8988T (cell line): Measurements from ENCODE around the gene SRGAP1.
"Not testable (repeated sequence)": the region's sequence is repeated elsewhere in the genome, so short reads cannot be mapped to it uniquely, and the experiment has no call there.

Experiments
- DNase-seq: peaks from one replicate; pipeline ENCODE4 v3.0.0; 2011

The SRGAP1 gene

DNA sequence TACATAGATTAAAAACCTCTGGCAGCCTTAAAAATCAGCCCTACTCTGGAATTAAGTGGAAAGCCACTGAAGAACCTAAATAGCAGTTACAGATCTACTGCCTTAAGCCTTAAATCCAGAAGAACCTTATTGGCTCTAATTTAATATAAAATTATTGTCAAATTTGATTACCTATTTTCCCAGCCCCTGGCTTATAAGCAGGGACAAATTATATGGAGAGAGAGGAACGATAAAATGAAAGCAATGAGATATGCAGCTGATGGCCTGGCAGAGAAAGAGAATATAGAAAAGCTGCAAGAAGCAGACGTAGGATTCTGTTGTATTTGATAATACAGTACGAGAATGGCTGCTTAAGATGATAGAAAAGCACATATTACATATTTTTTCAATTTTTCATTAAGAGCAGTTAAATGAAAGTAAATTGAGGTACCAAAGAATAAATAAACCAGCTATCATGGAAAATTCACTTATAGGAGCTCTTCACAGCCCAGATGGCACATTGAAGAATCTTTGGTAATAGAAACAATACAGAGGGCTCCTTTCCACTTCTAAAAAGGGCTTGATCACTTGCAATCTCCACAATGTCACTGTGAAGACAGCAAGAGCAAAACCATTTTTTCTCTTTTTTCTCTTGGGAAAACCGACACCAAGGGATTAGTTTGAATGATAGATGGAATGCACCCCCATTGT is 248.2 kb downstream of the SRGAP1 start:
- DNase-seq = no peak

DNA sequence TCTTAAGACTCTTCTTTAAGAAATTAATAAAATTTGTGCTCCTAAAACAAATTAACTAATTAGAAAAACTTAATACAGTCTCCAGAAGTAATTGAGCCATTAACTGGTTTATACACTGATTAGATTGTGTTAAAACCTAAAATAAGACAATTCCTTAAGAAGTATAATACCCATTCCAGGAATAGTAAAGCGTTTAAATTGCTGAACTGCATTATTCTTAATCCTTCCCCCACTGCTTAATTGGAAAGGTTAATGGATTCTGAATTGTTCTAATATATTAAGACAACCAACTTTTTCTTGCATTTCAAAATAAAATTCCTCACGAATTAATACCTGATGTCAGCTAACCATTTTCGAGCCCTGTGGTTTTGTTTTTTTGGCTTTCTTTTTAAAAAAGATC is 249.2 kb downstream of the SRGAP1 start:
- DNase-seq = no peak

DNA sequence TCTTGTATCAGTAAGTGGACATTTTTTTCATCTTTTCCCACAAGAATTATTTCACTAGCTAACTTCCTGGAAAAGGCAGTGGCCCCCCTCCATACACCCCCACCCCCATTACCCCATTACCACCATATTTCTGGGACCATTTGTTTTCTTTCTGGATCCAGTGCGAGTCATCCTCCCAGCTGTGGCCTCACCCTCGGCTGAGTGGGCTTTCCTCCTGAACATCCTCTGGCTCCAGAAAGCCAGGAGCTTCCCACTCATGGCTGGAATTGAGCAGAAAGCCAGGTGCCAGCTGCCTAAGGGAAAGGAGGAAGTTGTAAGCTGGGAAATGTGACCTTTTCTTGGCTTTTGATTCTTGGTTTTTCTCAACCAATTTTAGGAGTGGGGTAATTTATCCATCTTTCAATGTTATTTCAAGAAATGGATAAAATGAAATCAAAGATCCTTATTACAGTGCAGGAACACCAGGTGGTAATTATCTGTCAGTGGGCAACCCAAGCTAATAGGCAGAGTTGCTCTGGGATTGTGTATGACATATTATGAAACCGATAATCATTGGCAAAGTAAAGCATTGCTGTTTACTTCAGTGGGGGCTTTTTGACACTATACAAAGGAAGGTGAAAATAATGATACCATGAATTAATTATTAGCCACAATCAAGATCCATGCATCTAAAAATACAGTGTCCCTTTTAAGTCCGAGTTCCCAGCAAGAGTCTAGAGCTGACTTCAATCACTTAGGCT is 253.0 kb downstream of the SRGAP1 start:
- no peak for DNase-seq

DNA sequence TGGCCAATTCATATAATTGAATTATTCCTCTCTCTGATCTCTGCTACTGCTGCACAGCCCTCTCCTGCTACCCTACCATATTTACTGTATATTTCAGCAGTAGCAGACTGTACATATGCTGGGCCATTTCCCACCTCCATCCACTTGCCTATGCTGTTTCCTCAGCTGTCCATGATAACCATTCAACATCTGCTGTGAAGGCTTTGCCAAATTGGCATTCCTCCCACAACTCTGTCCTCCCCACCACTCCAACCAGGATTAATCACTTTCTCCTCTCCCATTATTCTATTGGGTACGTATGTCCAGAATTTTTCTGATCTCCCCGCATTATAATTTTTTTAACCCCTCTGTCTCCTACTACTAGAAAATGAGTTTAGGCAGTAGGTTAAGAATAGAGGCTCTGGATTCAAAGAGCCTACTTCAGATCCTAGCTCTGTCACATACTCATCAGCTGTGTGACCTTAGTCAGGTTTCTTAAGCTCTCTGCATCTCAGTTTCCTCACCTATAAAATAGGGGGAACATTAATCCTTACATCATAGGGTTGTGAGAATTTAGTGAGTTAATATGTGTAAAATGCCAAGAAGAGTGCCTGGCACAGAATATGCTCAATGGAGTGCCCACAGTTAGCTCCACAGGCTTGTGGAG is 254.3 kb downstream of the SRGAP1 start:
- no peak for DNase-seq

DNA sequence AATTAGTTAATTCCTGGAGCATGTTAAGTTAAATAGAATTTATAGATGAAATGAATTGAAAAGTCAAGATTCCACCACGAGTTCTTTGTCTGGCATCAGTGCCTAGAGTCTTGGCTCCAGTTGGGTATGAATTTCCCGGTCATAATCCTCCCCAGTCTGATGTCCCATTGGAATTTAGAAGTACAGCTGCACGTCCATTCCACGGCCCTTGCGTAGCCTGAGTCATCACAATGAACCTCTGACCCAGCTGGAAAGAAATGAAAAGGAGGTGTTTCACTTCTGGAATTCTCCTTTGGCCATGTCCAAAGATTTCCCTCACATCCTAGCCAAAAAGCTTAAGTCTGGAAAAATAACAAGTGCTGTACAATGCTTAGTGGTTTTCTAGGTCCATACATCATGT is 254.9 kb downstream of the SRGAP1 start:
- no peak for DNase-seq

DNA sequence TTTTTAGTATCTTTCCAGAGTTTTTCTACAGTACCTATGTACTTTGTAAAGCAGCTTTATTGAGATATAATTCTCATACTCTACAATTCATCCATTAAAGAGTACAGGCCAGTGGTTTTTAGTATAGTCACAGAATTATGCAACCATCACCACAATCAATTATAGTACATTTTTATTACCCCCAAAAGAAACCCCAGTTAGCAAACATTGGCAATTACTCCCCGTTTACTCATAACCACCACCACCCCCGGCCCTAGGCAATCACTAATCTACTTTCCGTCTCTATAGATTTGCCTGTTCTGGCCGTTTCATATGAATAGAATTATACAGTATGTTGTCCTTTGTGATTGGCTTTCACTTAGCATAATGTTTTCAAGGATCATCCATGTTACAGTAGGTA is 257.8 kb downstream of the SRGAP1 start:
- no peak for DNase-seq

DNA sequence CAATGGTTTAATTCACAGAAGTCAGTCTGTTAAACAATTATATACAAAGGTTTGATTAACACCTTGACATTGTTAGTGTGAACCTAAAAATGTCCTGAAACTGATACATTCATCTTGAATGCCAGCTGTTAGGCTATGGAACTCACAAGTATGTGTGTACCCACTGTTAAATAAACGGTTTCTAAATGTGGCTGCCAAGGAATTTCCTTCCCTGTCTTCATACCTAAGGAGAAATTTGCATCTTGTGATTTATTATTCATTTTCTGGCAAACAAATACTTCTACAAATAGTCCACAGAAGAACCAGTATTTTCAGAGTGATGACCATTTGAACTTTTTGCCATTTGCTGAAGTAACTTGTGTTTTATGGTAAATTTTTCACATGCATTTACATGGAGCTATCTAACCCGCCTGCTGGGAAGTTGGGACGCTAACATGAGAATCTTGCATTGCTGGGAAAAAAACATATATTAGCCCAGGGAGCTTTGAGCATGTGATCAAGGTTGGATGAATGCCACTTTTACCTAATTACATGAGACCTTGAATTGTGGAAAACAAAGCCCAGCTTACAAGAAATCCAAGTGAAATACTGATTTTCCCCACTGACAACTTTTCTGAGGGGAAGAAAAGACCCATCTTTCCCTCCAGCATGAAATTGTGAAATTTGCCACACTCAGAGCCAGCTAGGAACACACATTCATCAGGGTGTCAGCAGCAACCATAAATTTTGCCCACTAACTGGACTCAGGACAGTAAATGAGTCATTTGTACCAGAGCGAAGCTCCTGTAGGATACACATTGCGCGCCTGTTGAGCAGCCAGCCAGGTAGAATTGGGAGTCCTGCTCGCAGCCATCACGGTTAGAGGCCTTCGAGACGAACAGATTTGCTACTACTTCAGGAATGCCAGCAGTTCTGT is 259.6 kb downstream of the SRGAP1 start:
- no peak for DNase-seq

DNA sequence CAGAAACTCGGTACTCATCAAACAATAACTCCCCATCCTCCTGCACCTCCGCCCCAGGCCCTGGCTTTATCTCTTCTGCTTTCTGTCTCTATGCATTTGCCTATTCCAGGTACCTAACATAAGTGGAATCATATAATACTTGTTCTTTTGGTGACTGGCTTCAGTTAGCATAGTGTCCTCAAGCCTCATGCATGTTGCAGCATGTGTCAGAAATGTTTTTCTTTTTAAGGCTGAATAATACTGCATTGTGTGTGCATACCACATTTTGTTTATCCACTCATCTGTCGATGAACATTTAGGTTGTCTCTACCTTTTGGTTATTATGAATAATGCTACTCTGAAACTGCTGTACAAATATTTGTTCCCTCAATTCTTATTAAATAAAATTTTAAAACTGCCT is 260.5 kb downstream of the SRGAP1 start:
- DNase-seq = no peak

DNA sequence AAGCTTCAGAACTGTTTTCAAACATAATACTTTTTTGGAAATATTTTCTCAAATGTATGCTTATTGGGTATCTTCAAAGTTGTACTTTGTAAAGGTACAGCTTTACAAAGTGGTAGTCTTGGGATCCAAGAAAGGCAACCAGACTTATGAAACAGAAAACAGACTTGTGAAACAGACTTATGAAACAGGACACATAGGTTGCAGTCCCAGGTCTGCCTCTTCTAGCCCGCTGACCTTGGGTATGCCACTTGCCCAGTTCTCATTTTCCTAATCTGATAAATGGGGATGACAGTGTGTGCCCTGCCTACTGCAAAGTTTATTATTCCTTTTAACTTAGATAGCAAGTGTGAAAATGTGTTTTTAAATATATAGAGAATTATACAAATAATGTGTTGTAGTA is 263.3 kb downstream of the SRGAP1 start:
- DNase-seq = no peak

DNA sequence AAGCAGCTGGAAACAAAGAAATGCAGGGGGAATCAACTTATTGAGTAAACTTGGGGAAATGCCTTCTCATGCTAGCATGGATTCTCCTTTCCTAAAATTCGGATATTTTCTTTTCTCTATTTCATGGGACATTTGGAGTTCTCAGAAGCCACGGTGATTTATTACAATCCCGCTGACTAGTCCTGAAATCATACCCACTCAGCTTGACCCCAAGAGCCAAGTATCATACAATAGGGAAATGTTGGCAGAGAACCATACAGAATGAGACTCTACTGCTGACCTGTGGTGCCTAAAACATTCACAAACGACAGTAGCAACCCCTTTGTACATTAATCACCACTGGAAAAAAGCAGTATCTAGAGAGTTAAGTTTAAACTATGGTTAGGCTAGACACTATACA is 265.2 kb downstream of the SRGAP1 start:
- DNase-seq = no peak

DNA sequence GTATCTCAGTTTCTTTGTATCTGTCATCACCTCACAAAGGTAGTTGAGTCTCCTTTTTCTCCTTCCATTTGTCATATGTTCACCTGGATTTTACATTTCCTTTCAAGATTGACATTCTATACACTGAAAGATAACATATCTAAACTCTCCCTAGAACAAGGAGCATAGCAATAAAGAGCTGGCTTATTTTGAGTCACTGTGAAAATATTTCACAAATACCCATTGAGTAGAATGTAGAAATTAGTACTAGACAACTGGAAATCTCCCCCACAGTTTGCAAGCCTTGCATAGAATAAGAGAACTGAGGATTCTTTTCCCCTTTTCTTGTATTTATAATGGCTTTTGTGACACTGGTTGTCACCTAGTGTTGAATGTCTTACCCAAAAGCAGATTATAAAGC is 266.4 kb downstream of the SRGAP1 start:
- no peak for DNase-seq

DNA sequence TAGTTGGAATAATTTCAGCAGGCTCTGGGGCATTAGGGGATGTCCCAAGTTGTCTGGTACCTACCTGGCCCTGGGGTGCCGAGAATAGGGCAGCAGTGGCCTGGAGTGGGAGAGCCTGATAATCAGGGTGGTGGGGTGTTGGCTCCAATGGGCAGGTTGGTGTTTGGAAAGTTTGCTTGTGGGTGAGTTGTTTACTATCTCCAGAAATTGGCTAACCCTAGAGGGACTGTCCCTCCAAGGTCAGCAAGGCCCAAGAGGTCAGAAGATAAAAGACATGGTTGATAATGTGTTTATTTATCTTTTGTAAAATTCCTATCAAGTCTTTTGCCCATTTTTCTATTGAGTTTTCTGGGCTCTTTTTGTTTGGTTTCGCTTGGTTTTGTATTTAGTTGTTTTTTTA is 272.5 kb downstream of the SRGAP1 start:
- DNase-seq = no peak

DNA sequence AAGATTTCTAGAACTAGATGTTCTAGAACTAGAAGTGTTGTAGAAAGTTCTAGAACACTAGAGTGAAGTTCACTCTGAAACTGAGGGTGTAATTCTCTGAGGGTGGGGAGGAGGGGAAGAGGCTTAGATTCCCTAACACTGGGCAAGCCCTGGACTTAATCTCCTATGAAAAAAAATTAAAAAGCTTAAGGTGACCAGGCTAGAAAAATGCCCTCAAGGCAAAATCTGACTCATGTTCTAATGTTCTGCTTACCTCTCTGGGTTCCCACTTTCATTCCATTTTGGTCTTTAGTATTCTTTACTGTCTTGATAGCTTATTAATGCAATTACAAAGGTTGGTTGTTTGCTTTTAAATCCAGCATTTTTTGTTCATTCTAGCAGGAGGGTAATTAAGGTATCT is 276.1 kb downstream of the SRGAP1 start:
- DNase-seq = no peak

DNA sequence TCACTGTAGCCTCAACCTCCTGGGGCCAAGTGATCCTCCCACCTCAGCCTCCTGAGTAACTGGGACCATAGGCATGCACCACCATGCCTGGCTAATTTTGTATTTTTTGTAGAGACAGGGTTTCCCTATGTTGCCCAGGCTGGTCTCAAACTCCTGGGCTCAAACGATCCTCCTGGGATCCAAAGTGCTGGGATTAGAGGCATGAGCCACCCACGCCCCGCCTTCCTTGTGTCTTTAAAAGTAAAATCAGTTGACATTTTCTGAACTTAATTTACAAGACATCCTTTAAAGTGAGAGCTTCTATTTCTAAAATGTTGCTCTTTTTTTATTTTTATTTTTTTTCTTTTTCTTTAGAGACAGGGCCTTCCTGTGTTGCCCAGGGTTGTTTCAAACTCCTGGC is 276.6 kb downstream of the SRGAP1 start:
- DNase-seq = not testable (repeated sequence)

DNA sequence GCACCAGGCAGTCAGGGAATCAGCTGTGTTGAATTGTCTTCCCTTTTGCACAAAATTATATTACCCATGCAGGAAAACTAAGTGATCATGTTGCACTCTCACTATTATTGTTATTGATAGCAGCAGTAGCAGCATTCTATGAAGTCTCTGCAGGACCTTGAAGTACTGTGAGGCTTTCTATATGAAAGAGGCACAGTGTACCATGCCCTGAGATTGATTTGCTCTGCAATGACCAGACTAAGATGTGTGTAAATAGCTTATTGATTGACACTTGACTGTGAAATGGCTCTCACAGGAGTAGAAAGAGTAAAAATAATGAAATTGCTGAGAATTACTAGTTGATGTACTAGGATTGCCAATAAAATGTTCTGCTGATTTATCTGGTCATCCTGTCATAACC is 277.7 kb downstream of the SRGAP1 start:
- no peak for DNase-seq

DNA sequence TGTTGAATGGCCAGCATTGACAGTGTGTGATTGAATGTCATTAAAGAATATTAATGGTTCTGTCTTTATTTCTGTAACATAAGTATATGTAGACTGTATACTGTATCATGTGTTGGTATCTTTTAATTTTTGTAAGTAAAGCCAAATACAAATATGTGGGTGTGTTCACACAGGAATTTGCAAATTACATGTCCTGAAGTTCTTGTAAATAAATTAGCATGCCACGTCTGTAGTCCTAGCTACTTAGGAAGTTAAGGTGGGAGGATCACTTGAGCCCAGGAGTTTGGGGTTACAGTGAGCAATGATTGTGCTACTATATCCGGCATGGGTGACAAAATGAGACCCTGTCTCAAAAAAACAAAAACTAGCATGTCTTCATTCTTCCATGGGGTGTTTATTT is 278.5 kb downstream of the SRGAP1 start:
- DNase-seq = no peak

DNA sequence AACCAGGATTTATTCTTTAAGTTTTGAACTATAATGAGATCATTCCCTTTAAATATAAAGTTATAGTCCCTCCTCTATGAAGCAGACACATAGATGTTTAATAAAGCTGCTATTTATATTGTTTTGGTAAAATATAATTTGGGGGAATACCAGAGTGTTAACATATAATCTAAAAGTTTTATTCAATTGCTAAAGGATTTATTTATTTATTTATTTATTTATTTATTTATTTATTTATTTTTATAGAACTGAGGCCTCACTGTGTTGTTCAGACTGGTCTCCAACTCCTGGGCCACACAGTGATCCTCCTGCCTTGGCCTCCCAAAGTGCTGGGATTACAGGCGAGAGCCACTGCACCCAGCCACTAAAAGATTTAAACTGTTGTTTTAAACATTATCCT is 278.9 kb downstream of the SRGAP1 start:
- DNase-seq = no peak

DNA sequence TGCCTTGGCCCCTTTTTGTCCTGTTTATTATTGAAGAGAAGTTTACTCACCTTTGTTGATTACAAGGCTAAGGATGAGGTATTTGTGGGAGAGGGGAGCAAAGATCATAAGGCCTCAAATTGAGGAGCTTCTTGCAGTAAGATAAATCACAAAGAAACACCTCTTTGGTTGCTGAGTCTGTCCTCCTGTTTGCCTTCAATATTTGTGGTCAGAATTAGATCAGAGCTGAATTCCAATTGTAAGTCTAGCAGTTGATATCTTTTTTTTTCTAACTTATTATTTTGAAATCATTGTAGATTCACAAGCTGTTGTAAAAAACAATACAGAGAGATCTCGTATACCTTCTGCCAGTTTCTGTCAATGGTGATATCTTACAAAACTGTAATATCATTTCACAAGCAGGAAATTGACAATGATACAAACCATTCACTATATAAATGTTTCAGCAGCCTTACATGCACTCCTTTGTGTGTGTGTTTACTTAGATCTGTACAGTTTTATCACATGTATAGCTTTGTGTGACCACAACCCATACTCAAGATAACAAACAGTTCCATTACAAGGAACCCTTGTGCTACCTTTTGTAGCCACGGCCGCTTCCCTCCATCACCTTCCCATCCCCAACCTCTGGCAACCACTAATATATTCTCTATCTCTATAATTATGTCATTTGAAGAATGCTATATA is 280.2 kb downstream of the SRGAP1 start:
- DNase-seq = no peak

DNA sequence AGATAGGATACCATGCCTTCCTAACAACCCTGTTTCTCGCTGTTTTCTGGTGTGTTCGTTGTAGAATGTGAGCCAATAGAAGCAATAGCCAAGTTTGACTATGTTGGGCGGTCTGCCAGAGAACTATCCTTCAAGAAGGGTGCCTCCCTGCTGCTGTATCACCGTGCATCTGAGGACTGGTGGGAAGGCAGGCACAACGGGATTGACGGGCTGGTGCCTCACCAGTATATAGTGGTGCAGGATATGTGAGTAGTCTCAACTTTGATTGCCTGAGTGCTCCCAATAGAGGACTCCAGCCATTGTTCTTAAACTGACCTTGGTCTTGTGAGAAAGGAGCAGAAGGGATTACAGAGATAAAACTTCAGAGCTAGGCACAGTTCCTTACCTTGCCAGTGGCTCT is 281.4 kb downstream of the SRGAP1 start:
- DNase-seq = no peak

DNA sequence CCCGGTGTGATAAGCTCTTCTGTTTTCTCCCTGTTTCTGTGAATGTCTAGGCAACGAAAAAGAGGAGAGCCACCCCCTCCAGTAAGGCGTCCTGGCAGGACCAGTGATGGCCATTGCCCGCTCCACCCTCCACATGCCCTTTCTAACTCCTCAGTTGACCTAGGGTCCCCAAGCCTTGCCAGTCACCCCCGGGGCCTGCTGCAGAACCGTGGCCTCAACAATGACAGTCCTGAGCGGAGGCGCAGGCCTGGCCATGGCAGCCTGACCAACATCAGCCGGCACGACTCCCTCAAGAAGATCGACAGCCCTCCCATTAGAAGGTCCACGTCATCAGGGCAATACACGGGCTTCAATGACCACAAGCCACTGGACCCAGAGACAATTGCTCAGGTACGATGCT is 283.3 kb downstream of the SRGAP1 start:
- DNase-seq = no peak

DNA sequence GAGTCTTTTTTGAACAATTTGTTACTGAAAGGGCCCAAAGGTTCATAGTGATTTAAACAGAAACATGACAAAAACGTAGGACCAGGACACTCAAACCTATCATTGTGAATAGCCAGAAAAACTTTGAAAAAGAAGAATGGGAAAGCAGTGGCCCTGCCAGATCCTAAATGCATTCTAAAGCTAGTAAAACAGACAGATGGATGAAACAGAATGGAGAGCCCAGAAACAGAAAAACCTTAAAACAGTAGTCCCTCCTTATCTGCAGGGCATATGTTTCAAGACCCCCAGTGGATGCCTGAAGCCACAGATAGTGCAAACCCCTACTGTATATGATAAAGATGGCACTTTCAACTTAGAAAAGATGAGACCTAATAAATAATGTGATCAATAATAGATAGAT is 283.9 kb downstream of the SRGAP1 start:
- DNase-seq = no peak

DNA sequence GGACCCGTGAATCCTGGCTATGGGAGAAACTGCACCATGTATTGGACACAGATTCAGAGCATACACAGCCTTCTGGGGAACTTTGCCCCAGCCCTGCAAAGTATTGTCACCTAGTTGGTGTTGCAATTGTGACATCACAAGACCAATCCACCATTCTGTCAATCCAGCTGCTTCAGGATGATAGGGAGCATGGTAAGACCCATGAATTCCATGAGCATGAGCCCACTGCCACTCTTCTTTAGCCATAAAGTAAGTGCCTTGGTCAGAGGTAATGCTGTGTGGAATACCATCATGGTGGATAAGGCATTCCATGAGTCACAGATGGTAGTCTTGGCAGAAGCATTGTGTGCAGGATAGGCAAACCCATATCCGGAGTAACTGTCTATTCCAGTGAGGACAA is 286.0 kb downstream of the SRGAP1 start:
- not testable (repeated sequence) for DNase-seq

DNA sequence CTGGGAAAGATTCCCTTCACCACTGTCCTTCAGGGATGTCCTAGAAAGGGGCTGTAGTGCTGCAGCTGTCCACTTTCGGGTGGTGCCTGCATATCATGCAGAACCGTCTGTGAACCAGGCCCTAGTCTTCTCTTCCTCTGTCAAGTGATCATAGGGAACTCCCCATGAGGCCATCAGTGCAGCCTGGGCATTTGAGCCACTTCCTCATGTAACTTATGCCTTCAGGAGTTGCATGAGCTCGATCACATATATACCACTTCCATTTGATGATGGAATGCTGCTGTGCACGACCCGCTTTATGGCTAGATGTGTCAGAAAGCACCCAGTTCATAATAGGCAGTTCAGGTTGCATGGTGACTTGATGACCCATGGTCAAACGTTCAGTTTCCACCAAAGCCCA is 287.0 kb downstream of the SRGAP1 start:
- not testable (repeated sequence) for DNase-seq
